K562 (cell line): ENCODE data around the gene MYRIP.

Experiments
- DNMT1 ChIP-seq: fragments of 450-650 bp; IDR thresholded peaks from 2 replicates; pipeline ENCODE4 v1.6.1; 2016; ENCODE audit warnings: antibody characterized with exemption, mild to moderate bottlenecking
- HNRNPLL ChIP-seq: fragments of 200-400 bp; formaldehyde crosslinking; IDR thresholded peaks from 2 replicates; pipeline ENCODE4 v1.6.1; 2017; ENCODE audit warnings: low read length, low read depth, mild to moderate bottlenecking; ENCODE audit not compliant: poor library complexity, severe bottlenecking
- NCOA2 ChIP-seq, 2 experiments: fragments of 450-650 bp; IDR thresholded peaks; 2 replicates each; pipeline ENCODE4 v1.6.1; 2018; ENCODE audit warnings: mild to moderate bottlenecking in 2 of 2, moderate library complexity in 1 of 2; ENCODE audit not compliant: partially characterized antibody in 2 of 2
- NFATC3 ChIP-seq: fragments of 450-650 bp; IDR thresholded peaks from 2 replicates; pipeline ENCODE4 v1.6.1; 2017; ENCODE audit warnings: mild to moderate bottlenecking
- NFIC ChIP-seq: fragments of 450-650 bp; IDR thresholded peaks from 2 replicates; pipeline ENCODE4 v1.6.1; 2017; ENCODE audit warnings: mild to moderate bottlenecking, inconsistent platforms
- RAD21 ChIP-seq, 2 experiments: fragments of 250-450 bp in 1 of 2; fragments of 450-650 bp in 1 of 2; sonication (Bioruptor Pico) in 1 of 2; formaldehyde crosslinking in 1 of 2; IDR thresholded peaks in 1 of 2; conservative IDR thresholded peaks in 1 of 2; 2 replicates each; pipeline versions ENCODE4 v1.4.0 to v1.8.0; 2020 to 2022; ENCODE audit warnings: mild to moderate bottlenecking in 2 of 2, moderate library complexity in 1 of 2
- SPI1 ChIP-seq: IDR thresholded peaks from 2 replicates; pipeline ENCODE4 v1.6.1; 2011; ENCODE audit warnings: low read depth, low read length, control low read depth, borderline replicate concordance
- TBP ChIP-seq: optimal IDR thresholded peaks from 2 replicates; pipeline ENCODE3; 2011; ENCODE audit warnings: low read depth, low read length, improper control_type of control experiment
- TOE1 ChIP-seq, 2 experiments: fragments of 450-650 bp in 1 of 2; sonication (generic) in 1 of 2; formaldehyde crosslinking in 1 of 2; IDR thresholded peaks; 2 replicates each; pipeline versions ENCODE4 v1.7.1 to v1.8.0; 2016 to 2022; ENCODE audit warnings: borderline replicate concordance in 2 of 2, mild to moderate bottlenecking in 2 of 2, antibody characterized with exemption in 1 of 2, inconsistent platforms in 1 of 2, low read depth in 1 of 2, missing genetic modification reagents in 1 of 2, moderate library complexity in 1 of 2
- ZFP36 ChIP-seq: fragments of 150-350 bp; IDR thresholded peaks from 2 replicates; pipeline ENCODE4 v1.6.1; 2018; ENCODE audit warnings: low read length, low read depth; ENCODE audit not compliant: partially characterized antibody
- ZNF354B ChIP-seq: fragments of 250-450 bp; sonication (Bioruptor Pico); IDR thresholded peaks from 2 replicates; pipeline ENCODE4 v1.4.0; 2020
- ZNF707 ChIP-seq: fragments of 250-450 bp; sonication (Bioruptor Pico); conservative IDR thresholded peaks from 2 replicates; pipeline ENCODE4 v1.8.0; 2022; ENCODE audit warnings: inconsistent platforms, mild to moderate bottlenecking, moderate library complexity
- TF ChIP-seq, protein P1 (sequence below): sonication (generic); formaldehyde crosslinking; IDR thresholded peaks from 2 replicates; pipeline ENCODE4 v1.8.0; 2022; ENCODE audit warnings: missing genetic modification reagents, mild to moderate bottlenecking, moderate library complexity, borderline replicate concordance
- TF ChIP-seq, protein P2 (sequence below), 3 experiments: IDR thresholded peaks in 2 of 3; conservative IDR thresholded peaks in 1 of 3; 2 replicates each; pipeline ENCODE4 v1.5.1; 2011 to 2012; ENCODE audit warnings: low read length in 3 of 3, mild to moderate bottlenecking in 3 of 3, control low read depth in 2 of 3, improper control_type of control experiment in 1 of 3, inconsistent platforms in 1 of 3, low read depth in 1 of 3, mixed read lengths in 1 of 3, moderate library complexity in 1 of 3; ENCODE audit not compliant: insufficient read depth in 2 of 3

DNA sequence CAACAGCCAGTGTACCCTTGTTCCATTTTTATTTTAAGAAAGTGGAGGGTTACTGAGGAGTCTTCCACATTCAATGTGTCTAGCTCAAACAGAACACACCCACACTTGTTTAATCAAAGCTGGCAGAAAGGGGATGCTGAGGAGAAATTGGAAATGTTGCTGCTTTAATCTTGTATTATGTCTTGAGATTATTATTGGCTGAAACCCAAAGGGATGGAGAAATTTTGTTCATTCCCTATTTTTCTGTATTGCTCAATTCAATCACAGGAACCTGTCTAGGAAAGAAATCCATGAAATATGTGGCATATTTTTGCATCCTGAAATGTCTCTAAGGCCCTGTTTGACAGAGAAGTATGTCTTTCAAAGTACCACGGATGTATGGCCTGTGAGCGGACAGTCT lies 238.0 kb downstream of the MYRIP start:
- TF ChIP-seq ZNF354B (CRISPR knock-in tag): no peak
- TF ChIP-seq, protein P1, sequence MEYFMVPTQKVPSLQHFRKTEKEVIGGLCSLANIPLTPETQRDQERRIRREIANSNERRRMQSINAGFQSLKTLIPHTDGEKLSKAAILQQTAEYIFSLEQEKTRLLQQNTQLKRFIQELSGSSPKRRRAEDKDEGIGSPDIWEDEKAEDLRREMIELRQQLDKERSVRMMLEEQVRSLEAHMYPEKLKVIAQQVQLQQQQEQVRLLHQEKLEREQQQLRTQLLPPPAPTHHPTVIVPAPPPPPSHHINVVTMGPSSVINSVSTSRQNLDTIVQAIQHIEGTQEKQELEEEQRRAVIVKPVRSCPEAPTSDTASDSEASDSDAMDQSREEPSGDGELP (CRISPR knock-in tag): no peak
- TF ChIP-seq HNRNPLL: no peak
- no peak for TF ChIP-seq SPI1
- no peak for TF ChIP-seq DNMT1
- no peak for TF ChIP-seq ZNF707
- TF ChIP-seq TOE1 (IDR thresholded peaks at IDR 0.05; ENCODE audit: borderline replicate concordance): no peak
- TF ChIP-seq TOE1 (CRISPR knock-in tag; IDR thresholded peaks at IDR 0.05; ENCODE audit: borderline replicate concordance, low read depth): no peak
- TF ChIP-seq, protein P2, sequence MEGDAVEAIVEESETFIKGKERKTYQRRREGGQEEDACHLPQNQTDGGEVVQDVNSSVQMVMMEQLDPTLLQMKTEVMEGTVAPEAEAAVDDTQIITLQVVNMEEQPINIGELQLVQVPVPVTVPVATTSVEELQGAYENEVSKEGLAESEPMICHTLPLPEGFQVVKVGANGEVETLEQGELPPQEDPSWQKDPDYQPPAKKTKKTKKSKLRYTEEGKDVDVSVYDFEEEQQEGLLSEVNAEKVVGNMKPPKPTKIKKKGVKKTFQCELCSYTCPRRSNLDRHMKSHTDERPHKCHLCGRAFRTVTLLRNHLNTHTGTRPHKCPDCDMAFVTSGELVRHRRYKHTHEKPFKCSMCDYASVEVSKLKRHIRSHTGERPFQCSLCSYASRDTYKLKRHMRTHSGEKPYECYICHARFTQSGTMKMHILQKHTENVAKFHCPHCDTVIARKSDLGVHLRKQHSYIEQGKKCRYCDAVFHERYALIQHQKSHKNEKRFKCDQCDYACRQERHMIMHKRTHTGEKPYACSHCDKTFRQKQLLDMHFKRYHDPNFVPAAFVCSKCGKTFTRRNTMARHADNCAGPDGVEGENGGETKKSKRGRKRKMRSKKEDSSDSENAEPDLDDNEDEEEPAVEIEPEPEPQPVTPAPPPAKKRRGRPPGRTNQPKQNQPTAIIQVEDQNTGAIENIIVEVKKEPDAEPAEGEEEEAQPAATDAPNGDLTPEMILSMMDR (IDR thresholded peaks at IDR 0.05 in 2 of 3, conservative IDR thresholded peaks at IDR 0.05 in 1 of 3; ENCODE audit: insufficient read depth in 2 of 3, low read depth in 1 of 3, low read length in 3 of 3): no peak
- no peak for TF ChIP-seq TBP
- no peak for TF ChIP-seq RAD21 (CRISPR knock-in tag; conservative IDR thresholded peaks at IDR 0.05 in 1 of 2, IDR thresholded peaks at IDR 0.05 in 1 of 2)
- TF ChIP-seq ZFP36: no peak
- TF ChIP-seq NCOA2 (IDR thresholded peaks at IDR 0.05; ENCODE audit: partially characterized antibody in 2 of 2): no peak
- no peak for TF ChIP-seq NFATC3
- no peak for TF ChIP-seq NFIC
